ENCODE results near the gene PLXNA4. TPM values are rescaled to one million over a fixed set of nuclear protein-coding genes. Genes with fewer than 3 reads are reported as not detected.

The PLXNA4 gene
- total RNA-seq, 4 donors from 2014 or later = 4.8 to 19.7 (median 10.7) TPM

DNA sequence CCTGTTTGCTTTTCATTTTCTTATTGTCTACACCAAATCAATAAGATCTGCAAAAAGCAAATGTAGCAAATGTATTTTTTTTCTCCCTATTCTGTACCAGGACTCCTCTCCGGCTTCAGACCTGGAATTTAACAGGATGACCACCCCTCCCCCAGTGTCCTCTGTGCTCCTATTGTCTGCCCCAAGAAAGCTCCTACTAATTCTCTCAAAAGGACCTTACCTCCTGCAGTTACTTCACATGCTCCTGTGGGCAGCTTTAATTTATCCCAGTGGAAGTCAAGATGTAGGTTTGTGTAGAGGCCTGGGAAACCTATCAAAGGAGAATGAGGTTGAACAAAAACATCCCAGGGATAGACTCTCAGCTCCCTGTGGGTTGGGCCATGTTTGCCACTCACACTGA is 31.3 kb downstream of the PLXNA4 start:
- no peak overlapping the region for H3K27ac ChIP-seq
- 86 to 88% methylated on average over 1 of the region's 1 CpG for WGBS, 2 donors (ENCODE audit: low coverage in 1 of 2)
- peaks cover 0 to 8% (median 0%) of the 10 kb centered on the region in 3 donors for H3K9me3 ChIP-seq
- no peaks in the 10 kb centered on the region for H3K27me3 ChIP-seq
- ATAC-seq = no peak
- no peak overlapping the region for H3K4me3 ChIP-seq
- no peaks in the 10 kb centered on the region for H3K36me3 ChIP-seq
- no peaks in the 10 kb centered on the region for H3K4me1 ChIP-seq
- no peak for TF ChIP-seq POLR2AphosphoS5 (IDR thresholded peaks at IDR 0.05)
- no peak for TF ChIP-seq POLR2A (IDR thresholded peaks at IDR 0.05)
- TF ChIP-seq, protein P1, sequence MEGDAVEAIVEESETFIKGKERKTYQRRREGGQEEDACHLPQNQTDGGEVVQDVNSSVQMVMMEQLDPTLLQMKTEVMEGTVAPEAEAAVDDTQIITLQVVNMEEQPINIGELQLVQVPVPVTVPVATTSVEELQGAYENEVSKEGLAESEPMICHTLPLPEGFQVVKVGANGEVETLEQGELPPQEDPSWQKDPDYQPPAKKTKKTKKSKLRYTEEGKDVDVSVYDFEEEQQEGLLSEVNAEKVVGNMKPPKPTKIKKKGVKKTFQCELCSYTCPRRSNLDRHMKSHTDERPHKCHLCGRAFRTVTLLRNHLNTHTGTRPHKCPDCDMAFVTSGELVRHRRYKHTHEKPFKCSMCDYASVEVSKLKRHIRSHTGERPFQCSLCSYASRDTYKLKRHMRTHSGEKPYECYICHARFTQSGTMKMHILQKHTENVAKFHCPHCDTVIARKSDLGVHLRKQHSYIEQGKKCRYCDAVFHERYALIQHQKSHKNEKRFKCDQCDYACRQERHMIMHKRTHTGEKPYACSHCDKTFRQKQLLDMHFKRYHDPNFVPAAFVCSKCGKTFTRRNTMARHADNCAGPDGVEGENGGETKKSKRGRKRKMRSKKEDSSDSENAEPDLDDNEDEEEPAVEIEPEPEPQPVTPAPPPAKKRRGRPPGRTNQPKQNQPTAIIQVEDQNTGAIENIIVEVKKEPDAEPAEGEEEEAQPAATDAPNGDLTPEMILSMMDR (IDR thresholded peaks at IDR 0.05) = no peak
- TF ChIP-seq EP300 (IDR thresholded peaks at IDR 0.05) = no peak

DNA sequence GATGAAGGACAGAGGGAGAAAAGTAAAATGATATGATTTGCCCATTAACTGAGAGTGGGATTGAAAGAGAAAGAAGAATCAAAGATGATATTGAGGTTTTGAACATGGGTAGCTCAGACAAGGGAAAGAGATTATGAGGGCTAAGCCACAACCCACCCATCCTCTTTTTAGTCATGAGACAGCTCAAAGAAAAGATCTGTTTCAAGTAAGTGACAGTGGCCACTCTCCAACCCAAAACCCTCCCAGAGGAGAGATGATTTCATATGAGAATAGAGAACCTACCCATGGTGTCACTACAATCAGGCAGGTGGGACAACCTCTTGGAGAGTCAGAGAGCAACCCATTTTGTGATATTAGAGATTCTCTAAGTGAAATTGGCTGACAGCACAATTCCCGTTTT is 32.2 kb downstream of the PLXNA4 start:
- no peak for ATAC-seq

DNA sequence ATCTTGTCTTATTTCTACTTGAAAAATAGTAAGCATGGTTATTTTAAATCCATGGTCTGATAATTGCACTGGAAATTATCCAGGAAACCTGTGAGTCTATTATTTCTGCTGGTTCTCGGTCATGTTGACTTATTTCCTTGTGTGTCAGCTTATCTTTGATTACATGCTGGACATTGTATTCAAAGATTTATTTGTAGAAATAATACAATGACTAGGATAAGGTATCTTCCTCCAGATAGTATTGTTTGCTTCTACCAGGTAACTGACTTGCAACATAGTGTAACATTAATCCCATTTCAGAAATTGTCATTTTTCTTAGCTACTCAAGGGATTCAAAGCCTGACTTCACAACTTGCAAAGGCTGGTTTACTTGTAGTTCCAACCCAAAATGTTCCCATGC is 33.4 kb downstream of the PLXNA4 start:
- H3K9me3 ChIP-seq = peaks cover 0 to 7% (median 0%) of the 10 kb centered on the region in 3 donors
- no peaks in the 10 kb centered on the region for H3K27me3 ChIP-seq
- TF ChIP-seq, protein P1 (IDR thresholded peaks at IDR 0.05) = no peak
- TF ChIP-seq EP300 (IDR thresholded peaks at IDR 0.05) = no peak
- TF ChIP-seq POLR2AphosphoS5 (IDR thresholded peaks at IDR 0.05) = no peak
- no peak for TF ChIP-seq POLR2A (IDR thresholded peaks at IDR 0.05)
- H3K27ac ChIP-seq = no peak overlapping the region
- H3K4me1 ChIP-seq = no peaks in the 10 kb centered on the region
- WGBS, 2 donors (ENCODE audit: low coverage in 1 of 2) = 50 to 60% methylated on average over 1 of the region's 1 CpG
- no peak overlapping the region for H3K4me3 ChIP-seq
- no peaks in the 10 kb centered on the region for H3K36me3 ChIP-seq
- ATAC-seq = no peak

More for the DNA sequence above, 32.2 kb downstream of the PLXNA4 start:
- H3K36me3 ChIP-seq = no peaks in the 10 kb centered on the region
- peaks cover 0 to 7% (median 0%) of the 10 kb centered on the region in 3 donors for H3K9me3 ChIP-seq
- no peak overlapping the region for H3K27ac ChIP-seq
- no peaks in the 10 kb centered on the region for H3K4me1 ChIP-seq
- WGBS, 2 donors (ENCODE audit: low coverage in 1 of 2) = 60% methylated on average over 1 of the region's 1 CpG; no CpG with 5 or more reads in 1 of the 2 donors
- no peak overlapping the region for H3K4me3 ChIP-seq
- no peaks in the 10 kb centered on the region for H3K27me3 ChIP-seq
- no peak for TF ChIP-seq EP300 (IDR thresholded peaks at IDR 0.05)
- no peak for TF ChIP-seq POLR2A (IDR thresholded peaks at IDR 0.05)
- no peak for TF ChIP-seq POLR2AphosphoS5 (IDR thresholded peaks at IDR 0.05)
- TF ChIP-seq, protein P1 (IDR thresholded peaks at IDR 0.05) = no peak

DNA sequence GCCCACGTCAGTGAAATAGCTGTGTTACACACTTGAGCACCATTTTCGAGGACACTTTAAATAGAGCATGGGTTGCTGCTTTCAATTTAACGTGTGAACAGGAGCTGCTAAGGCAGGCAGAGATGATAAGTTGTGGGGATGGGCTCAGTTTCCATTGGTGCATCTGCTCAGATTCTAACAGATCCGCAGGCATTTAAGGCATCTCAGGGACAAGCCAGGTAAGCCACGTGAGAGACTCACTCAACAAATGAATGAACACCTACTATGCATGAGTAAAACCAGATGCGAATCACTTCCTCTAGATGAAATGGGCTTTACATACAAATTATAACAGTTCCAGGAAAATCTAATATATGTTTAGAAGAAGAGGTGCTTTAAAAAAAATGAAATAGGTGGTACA is 34.6 kb downstream of the PLXNA4 start:
- Histone ChIP-seq H3K36me3 (no peaks in the 10 kb centered on the region), H3K4me1 (no peaks in the 10 kb centered on the region), H3K9me3 (peaks cover 0 to 7% (median 0%) of the 10 kb centered on the region in 3 donors), H3K4me3 (no peak overlapping the region), H3K27ac (no peak overlapping the region), H3K27me3 (no peaks in the 10 kb centered on the region)
- 53 to 70% methylated on average over 6 of the region's 6 CpGs for WGBS, 2 donors (ENCODE audit: low coverage in 1 of 2)
- ATAC-seq = no peak
- TF ChIP-seq POLR2AphosphoS5 (IDR thresholded peaks at IDR 0.05) (no peak), EP300 (IDR thresholded peaks at IDR 0.05) (no peak), POLR2A (IDR thresholded peaks at IDR 0.05) (no peak)
- TF ChIP-seq, protein P1 (IDR thresholded peaks at IDR 0.05) = no peak

DNA sequence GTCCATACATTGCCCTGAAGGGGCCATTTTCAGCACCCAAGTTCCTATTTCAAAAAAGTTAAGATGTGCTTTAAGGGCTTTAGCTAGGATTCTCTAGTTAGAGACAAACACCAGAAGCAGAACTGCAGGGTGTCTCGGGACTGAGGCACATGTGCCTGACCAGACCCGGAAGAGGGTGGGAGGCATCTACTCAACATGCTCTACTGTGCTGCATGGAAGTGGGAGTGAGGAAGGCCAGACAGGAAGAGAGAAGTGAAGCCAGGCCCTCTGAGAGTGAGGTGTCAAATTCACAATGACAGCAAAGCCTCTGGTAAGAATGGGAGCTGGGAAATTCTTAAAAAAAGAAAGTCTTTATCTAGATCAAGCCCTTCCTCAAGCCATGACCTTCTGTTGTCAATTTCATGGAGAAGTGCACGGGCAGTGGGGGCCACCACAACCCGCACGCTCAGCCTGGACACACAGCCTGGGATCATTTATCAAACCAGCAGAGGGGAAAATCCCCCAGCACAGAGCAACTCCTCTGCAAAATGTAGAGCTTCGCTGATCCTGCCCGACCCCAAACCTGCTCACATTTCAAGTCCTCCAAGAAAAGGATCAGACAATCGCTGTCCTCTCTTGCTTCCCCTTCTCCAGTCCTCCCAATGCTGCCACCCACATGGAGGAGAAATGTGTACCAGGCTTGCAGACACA is 38.7 kb downstream of the PLXNA4 start:
- WGBS, 2 donors (ENCODE audit: low coverage in 1 of 2) = 76 to 80% methylated on average over 7 of the region's 8 CpGs
- Histone ChIP-seq H3K27me3 (no peaks in the 10 kb centered on the region), H3K27ac (no peak overlapping the region), H3K4me1 (no peaks in the 10 kb centered on the region), H3K36me3 (no peaks in the 10 kb centered on the region), H3K4me3 (no peak overlapping the region), H3K9me3 (no peaks in the 10 kb centered on the region)
- no peak for TF ChIP-seq EP300 (IDR thresholded peaks at IDR 0.05)
- no peak for TF ChIP-seq POLR2AphosphoS5 (IDR thresholded peaks at IDR 0.05)
- TF ChIP-seq POLR2A (IDR thresholded peaks at IDR 0.05) = no peak
- TF ChIP-seq, protein P1 (IDR thresholded peaks at IDR 0.05) = no peak
- ATAC-seq = no peak

All from gastroesophageal sphincter (tissue), 4 donors.